Measurements from ENCODE around the gene CMTM5.

CMTM5 gene

DNA sequence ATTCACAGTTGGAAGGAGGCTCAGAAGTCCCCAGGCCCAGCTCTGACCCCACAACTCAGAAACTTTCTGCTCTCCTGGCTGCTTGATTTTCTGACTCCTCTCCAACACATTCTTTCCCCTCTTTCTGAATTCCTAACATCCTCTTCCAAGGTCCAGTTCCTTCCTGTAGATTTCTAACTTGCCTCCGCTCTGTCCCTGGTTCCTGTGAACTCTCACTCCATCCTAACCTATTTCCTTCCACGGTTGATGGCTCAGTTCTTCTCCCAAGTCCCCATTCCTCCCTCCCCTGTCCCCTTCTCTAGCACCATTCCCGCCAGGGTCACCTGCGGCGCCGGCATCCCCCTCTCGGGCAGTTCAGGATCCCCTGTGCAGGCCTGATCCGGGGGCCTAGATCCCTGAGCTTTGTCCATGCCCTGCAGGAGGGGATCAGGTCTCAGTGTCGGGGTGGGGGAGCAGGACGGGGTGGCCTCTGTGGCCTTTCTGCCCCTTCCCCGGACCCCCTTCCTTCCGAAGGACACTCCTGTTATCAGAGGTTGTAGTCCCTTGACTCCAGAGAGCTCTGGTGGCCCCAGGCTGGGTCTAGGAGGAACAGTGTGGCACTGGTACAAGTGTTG, 18.2 kb upstream of the CMTM5 start:
- no peak for DNase-seq

DNA sequence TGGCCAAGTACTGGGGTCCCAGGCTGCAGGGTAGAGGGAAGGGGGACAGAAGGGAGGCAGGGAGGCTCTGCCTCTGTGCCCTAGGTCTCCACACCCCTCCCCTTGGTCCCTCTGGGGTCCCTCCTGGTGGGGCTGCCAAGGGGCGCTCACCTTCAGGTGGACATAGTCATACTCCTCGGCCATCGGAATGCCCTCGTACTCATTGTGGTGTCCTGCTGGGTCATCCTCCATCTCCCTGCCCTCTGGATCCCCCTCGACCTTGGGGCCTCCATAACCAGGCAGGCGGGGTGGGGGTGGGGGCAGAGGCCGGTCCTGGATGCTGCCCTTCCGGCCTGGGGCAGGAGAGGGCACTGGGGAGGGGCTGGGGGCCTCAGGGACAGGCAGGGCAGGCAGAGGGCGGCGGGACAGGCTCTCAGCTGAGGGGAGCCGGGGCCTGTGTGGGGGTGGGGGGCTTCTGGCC, 17.6 kb upstream of the CMTM5 start:
- no peak for DNase-seq

DNA sequence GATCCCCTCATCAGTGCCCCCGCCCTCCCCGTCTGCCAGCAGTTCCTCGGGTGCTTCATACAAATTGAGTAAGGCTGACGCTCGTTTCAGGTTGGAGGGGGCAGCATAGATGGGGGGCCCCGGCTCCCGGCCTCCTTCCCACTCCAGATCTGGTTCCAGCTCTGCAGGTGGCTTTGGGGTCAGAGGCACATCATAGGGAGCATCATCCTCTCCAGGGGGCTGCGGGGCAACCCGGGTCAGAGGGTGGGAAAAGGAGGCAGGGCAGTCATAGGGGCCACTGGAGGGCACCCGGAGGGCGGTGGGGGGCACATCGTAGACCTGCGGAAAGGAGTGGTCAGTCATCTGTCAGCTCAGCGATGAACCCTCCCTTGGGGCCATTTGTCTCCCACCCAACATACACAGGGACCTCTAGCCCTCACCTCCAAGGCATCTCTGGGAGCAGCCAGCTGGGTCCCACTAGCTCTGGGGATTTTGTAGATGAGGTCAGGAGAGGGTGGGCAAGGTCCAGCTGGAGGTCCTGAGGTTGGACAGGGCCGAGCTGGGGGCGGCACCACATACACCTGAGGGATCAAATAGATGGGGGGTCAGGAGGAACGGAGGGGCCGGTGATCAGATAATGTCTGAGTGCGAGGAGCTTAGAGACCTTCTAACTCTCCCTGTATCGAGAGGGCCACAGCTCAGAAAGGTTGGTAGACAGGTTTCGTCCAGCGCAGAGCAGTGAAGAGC, 17.0 kb upstream of the CMTM5 start:
- DNase-seq, result no peak

DNA sequence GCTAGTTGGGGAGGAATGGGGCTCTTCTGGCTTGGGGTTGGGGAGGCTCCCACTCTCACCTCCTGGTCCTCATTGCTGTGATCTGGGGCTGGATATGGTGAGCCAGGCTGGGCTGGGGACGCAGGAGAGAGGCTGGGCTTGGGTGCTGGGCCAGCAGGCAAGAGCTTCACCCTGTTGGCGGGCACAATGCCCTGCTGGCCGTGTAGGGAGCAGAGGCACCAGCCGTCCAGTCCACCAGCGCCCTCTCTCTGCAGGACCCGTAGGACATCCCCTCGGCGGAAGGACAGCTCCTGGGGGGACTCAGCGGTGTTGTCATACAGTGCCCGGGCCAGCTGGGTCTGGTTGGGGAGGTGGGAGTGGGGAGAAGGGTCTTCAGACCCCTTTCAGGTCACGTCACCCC, 16.4 kb upstream of the CMTM5 start:
- DNase-seq, result no peak

DNA sequence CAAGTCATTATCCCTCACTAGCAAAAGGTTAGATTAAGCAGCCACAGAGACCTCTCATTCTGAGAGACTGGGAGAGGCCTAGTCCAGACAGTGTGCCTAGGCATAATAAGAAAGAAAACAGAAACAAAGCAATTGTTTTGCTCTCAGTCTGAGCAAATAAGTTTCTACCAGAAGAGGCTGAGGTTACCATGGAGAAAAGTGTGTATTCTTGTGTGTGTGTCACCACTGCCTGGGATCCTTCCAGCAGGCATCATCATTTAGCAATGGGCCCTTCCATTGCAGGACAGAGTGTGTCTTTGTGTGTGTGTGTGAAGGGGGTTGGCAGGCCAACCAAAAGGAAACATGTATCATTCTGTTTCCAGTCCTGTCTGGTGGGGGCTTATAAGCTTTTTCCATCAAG, 15.5 kb upstream of the CMTM5 start:
- DNase-seq, result no peak

DNA sequence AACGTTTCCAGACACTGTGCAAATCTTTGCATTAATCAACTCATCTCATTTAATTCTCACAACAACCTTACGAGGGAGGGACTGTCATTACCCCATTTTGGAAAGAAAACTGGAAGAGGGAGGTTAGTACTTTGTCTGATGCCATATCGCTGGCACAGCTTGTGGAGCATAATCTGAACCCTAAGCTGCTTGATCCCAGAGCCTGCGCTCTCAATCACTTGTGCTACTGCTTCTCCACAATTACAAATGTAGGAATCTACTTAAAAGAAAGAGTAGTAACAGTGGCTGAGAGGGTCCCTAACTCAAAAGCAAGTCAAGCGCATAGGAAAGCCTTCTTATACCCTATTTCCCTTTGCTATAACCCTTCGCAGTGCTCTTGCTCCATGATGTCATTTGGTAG, 15.1 kb upstream of the CMTM5 start:
- DNase-seq, result no peak

DNA sequence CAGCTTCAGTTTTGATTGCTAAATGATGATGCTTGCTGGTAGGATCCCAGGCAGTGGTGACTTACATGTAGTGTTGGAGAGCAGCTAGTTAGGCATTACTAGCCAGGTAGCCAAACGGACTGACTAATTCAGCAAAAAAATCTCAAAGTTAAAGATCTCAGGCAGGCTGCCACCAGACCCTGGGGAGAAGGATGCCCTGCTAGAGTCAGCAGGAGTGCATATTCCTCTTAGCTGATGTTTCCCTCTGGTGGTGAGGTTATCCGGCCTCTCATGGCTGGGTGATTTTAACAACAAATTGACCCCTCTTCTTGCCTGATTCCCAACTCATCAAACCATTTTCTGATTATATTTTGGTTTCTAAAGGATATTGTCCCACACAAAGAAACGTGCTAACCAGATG, 14.6 kb upstream of the CMTM5 start:
- DNase-seq, result no peak

DNA sequence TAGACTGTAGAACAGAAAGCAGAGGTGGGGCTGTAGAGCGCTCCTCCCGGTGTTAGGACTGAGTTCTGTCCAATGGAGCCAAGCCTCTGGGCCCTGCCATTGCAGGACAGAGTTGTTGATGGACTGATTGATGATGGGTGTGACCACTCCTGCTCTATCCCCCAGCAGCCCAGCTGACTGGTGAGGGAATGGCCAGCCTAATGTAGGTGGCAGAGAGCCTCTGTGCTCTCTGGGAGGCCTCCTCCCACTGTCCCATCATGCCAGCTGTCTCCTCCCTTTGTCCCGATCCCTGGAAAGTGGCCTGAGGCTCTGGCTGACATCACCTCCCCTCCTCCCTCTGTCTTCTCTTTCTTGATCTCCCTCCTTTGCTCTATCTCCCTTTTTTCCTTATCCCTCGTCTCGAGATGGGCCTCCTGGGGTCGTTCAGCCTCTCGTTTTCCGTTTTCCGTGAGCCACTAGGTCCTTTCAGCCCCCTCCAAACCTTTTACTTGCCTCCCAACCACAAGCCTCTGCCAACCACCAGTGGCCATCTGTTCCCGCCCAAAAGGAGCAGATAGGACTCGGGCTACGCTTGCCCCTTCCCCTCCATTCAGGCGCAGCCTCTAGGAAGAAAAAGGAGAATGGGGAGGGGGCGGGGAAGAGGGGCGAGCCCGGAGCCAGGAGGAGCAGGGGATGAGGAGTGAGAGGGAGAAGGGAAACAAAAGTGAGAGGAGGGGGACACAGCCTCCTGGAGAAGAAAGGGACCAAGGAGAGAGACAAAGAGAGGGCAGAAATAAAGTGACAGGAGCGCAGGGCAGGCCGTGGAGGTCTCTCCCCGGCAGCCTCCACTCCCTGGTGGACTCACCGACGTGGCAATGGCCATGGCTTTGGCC, 12.4 kb upstream of the CMTM5 start:
- DNase-seq, result no peak

DNA sequence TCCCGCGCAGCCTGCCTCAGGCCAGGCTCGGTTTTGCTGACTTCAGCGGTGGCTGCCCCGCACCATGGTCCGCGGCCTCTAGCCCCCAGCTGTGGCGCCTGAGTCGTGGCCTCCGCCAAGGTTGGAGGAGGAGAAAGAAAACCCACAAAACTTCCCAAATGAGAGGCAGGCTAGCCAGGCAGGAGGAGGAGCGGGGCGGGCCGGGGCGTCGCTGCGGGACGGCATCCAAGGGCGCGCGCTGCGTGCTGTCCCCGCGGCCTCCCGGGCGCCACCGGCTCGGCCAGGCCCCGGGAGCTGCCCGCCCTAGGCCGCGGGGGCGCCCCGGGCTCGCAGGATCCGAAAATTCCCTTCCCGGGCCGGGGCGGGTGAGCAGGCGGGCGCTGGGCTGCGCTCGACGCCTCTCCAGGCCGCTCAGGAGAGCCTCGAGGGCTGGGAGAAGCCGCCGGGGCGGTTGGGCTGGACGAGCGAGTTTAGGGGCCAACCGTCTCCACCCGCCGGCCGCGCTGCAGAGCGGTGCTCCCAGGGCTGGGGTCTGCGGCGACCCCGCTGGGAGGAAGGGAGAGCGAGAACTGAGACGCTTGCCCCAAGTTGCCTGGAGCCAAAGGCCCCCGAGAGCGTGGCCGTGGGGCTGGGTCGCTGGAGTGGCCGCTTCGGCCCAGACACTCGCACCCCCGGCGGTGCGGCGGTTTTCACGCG, 11.7 kb upstream of the CMTM5 start, which contains the start of gene EFS:
EFS (minus strand) TSS at position 137 of the 696 bp plus-strand sequence. CDS start 147 bp downstream, outside the sequence.
- DNase-seq, result no peak

DNA sequence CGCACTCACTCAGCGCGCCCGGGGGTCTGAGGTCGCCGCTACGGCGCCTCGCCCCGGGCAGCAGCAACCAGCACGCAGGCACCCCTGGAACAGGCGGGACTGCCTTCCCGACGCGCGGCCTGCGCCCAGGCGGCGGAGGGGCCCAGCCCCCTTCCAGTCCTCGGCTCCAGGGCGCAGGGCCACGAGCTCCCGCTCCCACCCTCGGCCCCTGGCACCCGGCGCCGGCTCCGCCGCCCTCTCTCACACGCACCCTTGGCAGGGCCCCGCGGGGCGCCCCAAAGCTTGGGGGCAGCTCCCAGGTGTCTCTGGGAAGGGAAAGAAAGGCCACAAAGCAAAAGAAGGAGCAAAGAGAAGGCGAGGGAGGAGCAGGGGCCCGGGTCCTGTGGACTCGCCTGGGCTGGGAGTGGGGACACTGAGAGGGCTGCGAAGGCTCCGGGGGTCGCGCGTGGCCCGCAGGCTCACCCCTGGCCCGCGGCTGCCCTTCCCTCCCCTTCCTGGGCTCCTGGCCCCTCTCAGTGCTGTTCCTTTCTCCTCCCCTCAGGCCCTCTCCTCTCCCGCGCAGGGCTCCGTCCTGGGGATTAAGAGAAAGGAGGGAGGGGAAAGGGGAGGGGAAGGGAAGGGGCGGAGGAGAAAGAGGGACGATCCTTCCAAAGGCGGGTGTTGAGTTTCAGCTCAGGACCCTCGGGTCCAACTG, 11.0 kb upstream of the CMTM5 start:
- DNase-seq, result no peak

DNA sequence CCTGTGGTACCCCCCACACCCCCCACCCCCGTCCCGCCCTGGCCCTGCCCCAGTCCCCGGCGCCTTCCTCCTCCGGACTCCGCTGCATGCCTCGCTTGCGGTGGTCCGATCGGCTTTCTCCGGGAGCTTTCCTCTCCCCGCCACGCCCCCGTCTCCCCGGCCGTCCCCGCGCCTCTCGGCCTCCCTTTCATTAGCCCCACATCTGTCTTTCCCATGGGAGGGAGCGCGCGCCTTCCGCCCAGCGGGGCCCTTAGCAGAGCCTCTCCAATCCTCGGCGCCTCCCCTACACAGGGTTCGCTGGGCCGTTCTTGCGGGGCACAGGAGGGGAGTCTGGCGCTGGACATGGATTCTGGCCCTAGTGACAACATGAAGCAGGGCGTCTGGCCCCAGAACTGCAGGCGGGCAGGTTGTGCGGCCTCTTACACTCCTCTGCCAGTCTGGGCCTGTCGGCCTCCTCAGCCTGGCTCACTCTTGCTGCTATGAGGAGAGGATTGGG, 10.4 kb upstream of the CMTM5 start:
- DNase-seq, result no peak

DNA sequence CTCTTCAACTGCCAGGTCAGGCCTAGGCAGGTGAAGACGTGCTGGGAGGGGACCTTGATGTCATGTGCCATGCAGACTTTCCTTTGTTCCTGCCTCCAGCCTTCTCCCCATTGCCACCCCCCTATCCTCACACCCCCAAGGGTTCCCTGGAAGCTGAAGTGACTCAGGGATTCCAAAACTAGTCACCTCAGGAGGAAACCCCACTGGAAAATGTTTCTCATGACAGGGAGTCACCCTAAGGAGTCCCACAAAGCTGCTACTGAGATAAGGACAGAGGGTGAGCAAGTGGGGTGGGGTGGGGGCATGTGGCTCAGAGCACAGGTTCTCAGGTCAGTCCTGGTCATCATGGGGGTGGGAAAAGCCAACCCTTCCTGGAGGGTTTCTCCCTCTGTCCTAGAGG, 6.6 kb upstream of the CMTM5 start:
- no peak for DNase-seq

DNA sequence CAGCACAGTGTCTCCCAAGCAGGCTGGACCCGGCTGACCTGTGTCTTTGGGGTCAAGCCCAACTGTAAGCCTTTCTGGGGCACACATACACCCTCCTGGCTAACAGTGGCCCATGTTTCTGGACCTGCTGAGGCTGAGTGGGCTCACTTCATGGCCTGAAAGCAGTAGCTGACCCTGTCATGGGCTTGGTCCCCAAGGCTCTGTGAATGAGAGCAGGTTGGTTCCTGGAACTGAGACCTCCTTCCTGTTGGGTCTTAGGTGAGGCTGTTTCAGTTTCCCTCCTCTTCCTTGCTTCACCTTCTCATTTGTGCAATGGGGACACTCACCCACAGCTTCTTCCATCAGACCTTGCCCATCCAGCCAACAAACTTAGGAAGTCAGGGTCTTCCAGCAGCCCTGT, 5.0 kb upstream of the CMTM5 start:
- no peak for DNase-seq

DNA sequence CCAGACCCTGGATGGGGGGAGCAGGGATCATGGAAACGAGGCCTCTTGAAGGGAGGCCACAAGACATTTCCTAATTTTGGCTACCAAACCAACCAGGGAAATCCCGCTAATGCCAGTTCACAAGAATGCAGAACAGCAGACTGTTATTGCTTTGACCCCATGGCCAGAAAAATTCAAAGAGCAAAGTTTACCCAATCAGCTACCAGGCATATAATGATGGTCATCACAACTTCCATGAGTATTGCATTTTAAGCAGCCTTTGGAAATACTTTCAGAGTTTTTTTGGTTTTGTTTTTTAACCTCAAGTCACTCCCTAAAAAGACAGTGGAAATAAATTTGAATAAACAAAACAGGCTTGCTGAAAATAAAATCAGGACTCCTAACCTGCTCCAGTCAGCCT, 4.3 kb upstream of the CMTM5 start, which contains the start of gene IL25:
IL25 (plus strand) TSS at position 301 of the 400 bp plus-strand sequence.
- DNase-seq, result no peak

DNA sequence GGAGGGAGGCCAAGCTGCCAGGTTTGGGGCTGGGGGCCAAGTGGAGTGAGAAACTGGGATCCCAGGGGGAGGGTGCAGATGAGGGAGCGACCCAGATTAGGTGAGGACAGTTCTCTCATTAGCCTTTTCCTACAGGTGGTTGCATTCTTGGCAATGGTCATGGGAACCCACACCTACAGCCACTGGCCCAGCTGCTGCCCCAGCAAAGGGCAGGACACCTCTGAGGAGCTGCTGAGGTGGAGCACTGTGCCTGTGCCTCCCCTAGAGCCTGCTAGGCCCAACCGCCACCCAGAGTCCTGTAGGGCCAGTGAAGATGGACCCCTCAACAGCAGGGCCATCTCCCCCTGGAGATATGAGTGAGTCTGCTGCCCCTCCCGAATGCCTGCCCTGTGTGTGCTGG, 3.8 kb upstream of the CMTM5 start:
- no peak for DNase-seq

DNA sequence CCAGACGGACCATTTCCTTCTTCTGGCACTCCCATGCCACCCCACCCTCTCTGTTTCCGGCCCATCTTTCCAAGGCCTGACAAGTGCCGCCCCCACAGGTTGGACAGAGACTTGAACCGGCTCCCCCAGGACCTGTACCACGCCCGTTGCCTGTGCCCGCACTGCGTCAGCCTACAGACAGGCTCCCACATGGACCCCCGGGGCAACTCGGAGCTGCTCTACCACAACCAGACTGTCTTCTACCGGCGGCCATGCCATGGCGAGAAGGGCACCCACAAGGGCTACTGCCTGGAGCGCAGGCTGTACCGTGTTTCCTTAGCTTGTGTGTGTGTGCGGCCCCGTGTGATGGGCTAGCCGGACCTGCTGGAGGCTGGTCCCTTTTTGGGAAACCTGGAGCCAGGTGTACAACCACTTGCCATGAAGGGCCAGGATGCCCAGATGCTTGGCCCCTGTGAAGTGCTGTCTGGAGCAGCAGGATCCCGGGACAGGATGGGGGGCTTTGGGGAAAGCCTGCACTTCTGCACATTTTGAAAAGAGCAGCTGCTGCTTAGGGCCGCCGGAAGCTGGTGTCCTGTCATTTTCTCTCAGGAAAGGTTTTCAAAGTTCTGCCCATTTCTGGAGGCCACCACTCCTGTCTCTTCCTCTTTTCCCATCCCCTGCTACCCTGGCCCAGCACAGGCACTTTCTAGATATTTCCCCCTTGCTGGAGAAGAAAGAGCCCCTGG, 1.2 kb upstream of the CMTM5 start:
- DNase-seq, result no peak

DNA sequence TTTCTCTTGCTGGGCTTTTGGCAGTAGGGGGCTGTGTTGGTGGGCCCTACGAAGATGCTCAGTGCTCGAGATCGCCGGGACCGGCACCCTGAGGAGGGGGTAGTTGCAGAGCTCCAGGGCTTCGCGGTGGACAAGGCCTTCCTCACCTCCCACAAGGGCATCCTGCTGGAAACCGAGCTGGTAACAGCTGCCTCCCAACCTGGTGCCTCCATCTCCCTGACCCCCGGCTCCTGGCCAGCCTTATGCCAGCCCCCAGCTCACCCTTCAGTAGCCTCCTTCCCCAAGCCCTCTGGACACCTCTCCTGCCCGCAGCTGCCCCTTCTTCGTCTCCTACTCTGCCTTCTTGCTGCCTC, 328 bp downstream of the CMTM5 start:
- DNase-seq, result no peak

DNA sequence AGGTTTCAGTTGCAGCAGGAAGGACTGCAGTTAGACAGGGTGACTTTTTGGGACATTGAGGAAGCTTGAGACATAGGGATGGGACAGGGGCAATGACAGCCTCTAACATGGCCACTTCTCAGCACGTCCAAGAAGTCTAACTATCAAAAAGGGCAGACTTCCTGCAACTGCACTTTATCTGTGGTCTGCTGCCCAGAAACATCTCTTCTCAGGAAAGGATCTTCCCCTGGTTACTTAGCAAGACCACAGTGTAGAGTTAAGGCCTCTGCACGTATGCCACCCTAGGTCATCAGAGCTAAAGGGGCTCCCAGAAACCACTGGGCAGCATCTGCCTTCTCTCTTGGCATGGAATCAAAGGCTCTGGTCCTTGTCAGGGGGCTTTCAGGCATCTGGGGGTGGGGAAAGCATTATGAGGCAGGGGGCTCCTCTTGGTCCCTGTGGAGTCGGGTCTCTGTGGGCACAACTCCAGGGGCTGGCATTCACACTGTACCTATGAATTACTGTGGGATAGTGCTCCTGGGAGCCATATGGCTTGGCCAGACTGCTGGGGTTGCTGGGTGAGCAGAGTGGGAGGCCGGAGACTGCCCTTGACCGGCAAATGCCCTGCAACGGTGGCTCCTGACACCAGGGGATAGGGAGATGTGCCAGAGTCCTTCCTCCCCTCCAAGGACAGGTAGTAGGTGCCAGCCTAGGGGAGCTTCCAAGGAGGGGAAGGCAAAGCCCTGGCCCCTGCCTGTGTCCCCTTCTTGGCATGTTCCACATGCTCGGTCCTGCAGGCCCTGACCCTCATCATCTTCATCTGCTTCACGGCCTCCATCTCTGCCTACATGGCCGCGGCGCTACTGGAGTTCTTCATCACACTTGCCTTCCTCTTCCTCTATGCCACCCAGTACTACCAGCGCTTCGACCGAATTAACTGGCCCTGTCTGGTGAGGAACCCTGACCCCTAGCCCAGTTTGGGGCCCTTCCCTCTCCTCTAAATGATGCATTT, 1.0 kb downstream of the CMTM5 start:
- no peak for DNase-seq

DNA sequence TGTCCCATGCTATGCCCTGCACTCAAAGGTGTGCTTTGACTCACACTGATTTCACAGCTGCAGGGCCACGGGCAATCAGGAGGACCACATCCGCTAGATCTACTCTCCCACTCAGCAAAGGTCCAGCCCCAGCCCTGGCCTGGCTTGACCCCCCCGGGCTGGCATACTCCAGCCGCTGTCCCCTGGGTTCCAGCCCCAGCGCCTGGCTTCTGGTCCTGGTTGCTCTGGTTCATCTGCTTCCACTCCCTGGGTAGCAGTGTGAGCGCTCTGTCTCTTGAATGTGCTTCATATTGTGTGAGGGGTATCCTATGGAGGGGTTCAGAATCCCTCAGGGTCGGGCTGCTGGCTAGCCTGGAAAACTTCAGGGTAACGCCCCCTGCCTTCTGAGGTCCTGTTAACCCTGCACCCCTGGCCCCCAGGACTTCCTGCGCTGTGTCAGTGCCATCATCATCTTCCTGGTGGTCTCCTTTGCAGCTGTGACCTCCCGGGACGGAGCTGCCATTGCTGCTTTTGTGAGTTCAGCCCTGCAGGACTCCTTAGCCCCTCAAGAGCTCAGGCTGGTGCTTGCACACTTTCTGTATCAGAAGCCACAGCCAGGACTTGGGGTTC, 1.9 kb downstream of the CMTM5 start:
- DNase-seq, result no peak

Measured in stimulated activated CD4-positive, alpha-beta T cell treated with anti-CD3 and anti-CD28 coated beads, Interleukin-12 subunit alpha, Interleukin-12 subunit beta, amount 100 ng/mL, for 4 hours (primary cell).